PFSK-1 (cell line): Measurements from ENCODE around the gene AP3S2.

Experiments
- POLR2AphosphoS5 ChIP-seq: IDR thresholded peaks from 2 replicates; pipeline ENCODE4 v1.6.1; 2012; ENCODE audit warnings: low read depth, mild to moderate bottlenecking, control low read depth, low read length, moderate library complexity
- REST ChIP-seq, 2 experiments: IDR thresholded peaks; 2 replicates each; pipeline versions ENCODE4 v1.6.1 to v1.8.0; 2011 to 2012; ENCODE audit warnings: low read depth in 2 of 2, low read length in 2 of 2, control low read depth in 1 of 2, inconsistent platforms in 1 of 2, mild to moderate bottlenecking in 1 of 2, moderate library complexity in 1 of 2; ENCODE audit not compliant: insufficient read depth in 1 of 2
- TAF1 ChIP-seq: IDR thresholded peaks from 2 replicates; pipeline ENCODE4 v1.6.1; 2012; ENCODE audit warnings: low read length, control low read depth, borderline replicate concordance; ENCODE audit not compliant: insufficient read depth

- TF ChIP-seq TAF1: no peak
- TF ChIP-seq POLR2AphosphoS5: no peak
- TF ChIP-seq REST (IDR thresholded peaks at IDR 0.05; ENCODE audit: insufficient read depth in 1 of 2, low read depth in 2 of 2, low read length in 2 of 2): no peak
Measured at GRCh38 chr15:89806559-89807550, 86.9 kb downstream of the AP3S2 start.
